ENCODE data around the gene CEP89.

The CEP89 gene

GRCh38 chr19:32924200-32924599, 47.6 kb downstream of the CEP89 start:
- no peaks in the 10 kb centered on the region for H3K4me1 ChIP-seq (ENCODE audit: insufficient read depth, low read length)
- H3K9me3 ChIP-seq (ENCODE audit: control insufficient read depth, insufficient read depth, low read length), result no peaks in the 10 kb centered on the region
- H3K9ac ChIP-seq (ENCODE audit: low read depth, low read length), result no peak overlapping the region
- H3K36me3 ChIP-seq (ENCODE audit: insufficient read depth, low read length), result peaks cover 6% of the 10 kb centered on the region; the same call in 1 of the 2 replicates

- H3K9me3 ChIP-seq (ENCODE audit: control insufficient read depth, insufficient read depth, low read length), result no peaks in the 10 kb centered on the region
- peaks cover 9% of the 10 kb centered on the region for H3K4me1 ChIP-seq (ENCODE audit: insufficient read depth, low read length)
- no peak overlapping the region for H3K9ac ChIP-seq (ENCODE audit: low read depth, low read length)
- peaks cover 6% of the 10 kb centered on the region; the same call in 1 of the 2 replicates for H3K36me3 ChIP-seq (ENCODE audit: insufficient read depth, low read length)
These were observed 50.1 kb downstream of the CEP89 start for GRCh38 chr19:32921624-32922023.

GRCh38 chr19:32919365-32919764, 52.4 kb downstream of the CEP89 start:
- Histone ChIP-seq H3K9ac (ENCODE audit: low read depth, low read length) (no peak overlapping the region), H3K9me3 (ENCODE audit: control insufficient read depth, insufficient read depth, low read length) (no peaks in the 10 kb centered on the region), H3K36me3 (ENCODE audit: insufficient read depth, low read length) (peaks cover 3% of the 10 kb centered on the region; the same call in 1 of the 2 replicates), H3K4me1 (ENCODE audit: insufficient read depth, low read length) (peaks cover 9% of the 10 kb centered on the region)

- Histone ChIP-seq H3K4me1 (ENCODE audit: insufficient read depth, low read length) (peaks cover 9% of the 10 kb centered on the region), H3K9me3 (ENCODE audit: control insufficient read depth, insufficient read depth, low read length) (no peaks in the 10 kb centered on the region), H3K9ac (ENCODE audit: low read depth, low read length) (no peak overlapping the region), H3K36me3 (ENCODE audit: insufficient read depth, low read length) (no peaks in the 10 kb centered on the region)
These were observed 54.2 kb downstream of the CEP89 start for GRCh38 chr19:32917616-32917996.

- no peaks in the 10 kb centered on the region for H3K36me3 ChIP-seq (ENCODE audit: insufficient read depth, low read length)
- peaks cover 9% of the 10 kb centered on the region for H3K4me1 ChIP-seq (ENCODE audit: insufficient read depth, low read length)
- H3K9ac ChIP-seq (ENCODE audit: low read depth, low read length), result no peak overlapping the region
- H3K9me3 ChIP-seq (ENCODE audit: control insufficient read depth, insufficient read depth, low read length), result no peaks in the 10 kb centered on the region
These were observed 54.7 kb downstream of the CEP89 start for GRCh38 chr19:32916969-32917615.

- no peak overlapping the region for H3K9ac ChIP-seq (ENCODE audit: low read depth, low read length)
- H3K36me3 ChIP-seq (ENCODE audit: insufficient read depth, low read length), result no peaks in the 10 kb centered on the region
- no peaks in the 10 kb centered on the region for H3K9me3 ChIP-seq (ENCODE audit: control insufficient read depth, insufficient read depth, low read length)
- H3K4me1 ChIP-seq (ENCODE audit: insufficient read depth, low read length), result peaks cover 9% of the 10 kb centered on the region
These were observed 56.7 kb downstream of the CEP89 start for GRCh38 chr19:32914879-32915660.

- no peak overlapping the region for H3K9ac ChIP-seq (ENCODE audit: low read depth, low read length)
- H3K36me3 ChIP-seq (ENCODE audit: insufficient read depth, low read length), result no peaks in the 10 kb centered on the region
- no peaks in the 10 kb centered on the region for H3K9me3 ChIP-seq (ENCODE audit: control insufficient read depth, insufficient read depth, low read length)
- peaks cover 3% of the 10 kb centered on the region for H3K4me1 ChIP-seq (ENCODE audit: insufficient read depth, low read length)
These were observed 60.3 kb downstream of the CEP89 start for GRCh38 chr19:32911467-32911866.

GRCh38 chr19:32910874-32911273, 60.9 kb downstream of the CEP89 start:
- Histone ChIP-seq H3K4me1 (ENCODE audit: insufficient read depth, low read length) (peaks cover 3% of the 10 kb centered on the region), H3K9me3 (ENCODE audit: control insufficient read depth, insufficient read depth, low read length) (no peaks in the 10 kb centered on the region), H3K9ac (ENCODE audit: low read depth, low read length) (no peak overlapping the region), H3K36me3 (ENCODE audit: insufficient read depth, low read length) (no peaks in the 10 kb centered on the region)

GRCh38 chr19:32910094-32910493, 61.7 kb downstream of the CEP89 start:
- no peak overlapping the region for H3K9ac ChIP-seq (ENCODE audit: low read depth, low read length)
- H3K9me3 ChIP-seq (ENCODE audit: control insufficient read depth, insufficient read depth, low read length), result no peaks in the 10 kb centered on the region
- H3K4me1 ChIP-seq (ENCODE audit: insufficient read depth, low read length), result peaks cover 3% of the 10 kb centered on the region
- no peaks in the 10 kb centered on the region for H3K36me3 ChIP-seq (ENCODE audit: insufficient read depth, low read length)

GRCh38 chr19:32909257-32909656, 62.5 kb downstream of the CEP89 start:
- Histone ChIP-seq H3K9ac (ENCODE audit: low read depth, low read length) (no peak overlapping the region), H3K9me3 (ENCODE audit: control insufficient read depth, insufficient read depth, low read length) (no peaks in the 10 kb centered on the region), H3K4me1 (ENCODE audit: insufficient read depth, low read length) (peaks cover 3% of the 10 kb centered on the region), H3K36me3 (ENCODE audit: insufficient read depth, low read length) (no peaks in the 10 kb centered on the region)

- Histone ChIP-seq H3K9ac (ENCODE audit: low read depth, low read length) (no peak overlapping the region), H3K9me3 (ENCODE audit: control insufficient read depth, insufficient read depth, low read length) (no peaks in the 10 kb centered on the region), H3K36me3 (ENCODE audit: insufficient read depth, low read length) (no peaks in the 10 kb centered on the region), H3K4me1 (ENCODE audit: insufficient read depth, low read length) (peaks cover 3% of the 10 kb centered on the region)
These were observed 63.0 kb downstream of the CEP89 start for GRCh38 chr19:32908641-32909190.

GRCh38 chr19:32902448-32902847, 69.3 kb downstream of the CEP89 start:
- no peaks in the 10 kb centered on the region for H3K36me3 ChIP-seq (ENCODE audit: insufficient read depth, low read length)
- H3K9me3 ChIP-seq (ENCODE audit: control insufficient read depth, insufficient read depth, low read length), result no peaks in the 10 kb centered on the region
- peaks cover 5% of the 10 kb centered on the region; the same call in 1 of the 2 replicates for H3K4me1 ChIP-seq (ENCODE audit: insufficient read depth, low read length)
- H3K9ac ChIP-seq (ENCODE audit: low read depth, low read length), result no peak overlapping the region

GRCh38 chr19:32901504-32902161, 70.1 kb downstream of the CEP89 start:
- no peaks in the 10 kb centered on the region for H3K36me3 ChIP-seq (ENCODE audit: insufficient read depth, low read length)
- peaks cover 5% of the 10 kb centered on the region; the same call in 1 of the 2 replicates for H3K4me1 ChIP-seq (ENCODE audit: insufficient read depth, low read length)
- no peak overlapping the region for H3K9ac ChIP-seq (ENCODE audit: low read depth, low read length)
- H3K9me3 ChIP-seq (ENCODE audit: control insufficient read depth, insufficient read depth, low read length), result no peaks in the 10 kb centered on the region

GRCh38 chr19:32896516-32897214, 75.1 kb downstream of the CEP89 start:
- no peaks in the 10 kb centered on the region; the same call in 1 of the 2 replicates for H3K4me1 ChIP-seq (ENCODE audit: insufficient read depth, low read length)
- H3K9me3 ChIP-seq (ENCODE audit: control insufficient read depth, insufficient read depth, low read length), result peaks cover 2% of the 10 kb centered on the region; the same call in 1 of the 2 replicates
- no peak overlapping the region for H3K9ac ChIP-seq (ENCODE audit: low read depth, low read length)
- no peaks in the 10 kb centered on the region for H3K36me3 ChIP-seq (ENCODE audit: insufficient read depth, low read length)
